CD4-positive, alpha-beta T cell treated with Interleukin-12 subunit alpha and Interleukin-12 subunit beta, for 1 hour (primary cell): ENCODE data around the gene CAPSL.

Source experiments
- DNase-seq: peaks from one replicate; pipeline ENCODE4 v3.0.0-alpha.2; 2020

Gene CAPSL

GRCh38 chr5:35870605-35871004 lies 67.8 kb downstream of the CAPSL start:
- no peak for DNase-seq

GRCh38 chr5:35869685-35870277 lies 68.6 kb downstream of the CAPSL start:
- no peak for DNase-seq

- DNase-seq: no peak
These were observed 70.4 kb downstream of the CAPSL start for GRCh38 chr5:35867998-35868397.

GRCh38 chr5:35863159-35863558 lies 75.3 kb downstream of the CAPSL start:
- no peak for DNase-seq

GRCh38 chr5:35862126-35862525 lies 76.3 kb downstream of the CAPSL start:
- DNase-seq: peak; percentile 8

GRCh38 chr5:35861718-35862117 lies 76.7 kb downstream of the CAPSL start:
- DNase-seq: no peak

- no peak for DNase-seq
These were observed 77.7 kb downstream of the CAPSL start for GRCh38 chr5:35860686-35861085.

- peak; percentile 57 for DNase-seq
These were observed 79.2 kb downstream of the CAPSL start for GRCh38 chr5:35859101-35859661.

GRCh38 chr5:35857606-35858205 lies 80.7 kb downstream of the CAPSL start:
- peak; percentile 49 for DNase-seq

GRCh38 chr5:35856765-35857351 lies 81.6 kb downstream of the CAPSL start, which contains the start of gene IL7R:
TSS of gene IL7R (plus strand) at chr5:35856891. CDS start at chr5:35856978, 87 bp downstream.
- DNase-seq: peak; percentile 81

GRCh38 chr5:35856186-35856764 lies 82.1 kb downstream of the CAPSL start:
- DNase-seq: peak; percentile 36

- peak; percentile 40 for DNase-seq
These were observed 83.2 kb downstream of the CAPSL start for GRCh38 chr5:35855187-35855586.
